Skin of body (tissue), 2 donors: ENCODE results near the gene FSTL3. TPM values are rescaled to one million over a fixed set of nuclear protein-coding genes. Genes with fewer than 3 reads are reported as not detected.
"Not testable (repeated sequence)": the region's sequence is repeated elsewhere in the genome, so short reads cannot be mapped to it uniquely, and the experiment has no call there.

Source experiments
- DNase-seq: peaks from one replicate; lab custom pipeline; 2025; lab: John Stamatoyannopoulos, UW
- total RNA-seq: library from RNA; depleted of rRNA; stranded (reverse); fragments of >200 nt; gene quantifications from one replicate; pipeline ENCODE4 v1.2.3, GENCODE V29; 2014

Gene FSTL3
- total RNA-seq, 1 donor from 2014 or later = 21.0 TPM

DNA sequence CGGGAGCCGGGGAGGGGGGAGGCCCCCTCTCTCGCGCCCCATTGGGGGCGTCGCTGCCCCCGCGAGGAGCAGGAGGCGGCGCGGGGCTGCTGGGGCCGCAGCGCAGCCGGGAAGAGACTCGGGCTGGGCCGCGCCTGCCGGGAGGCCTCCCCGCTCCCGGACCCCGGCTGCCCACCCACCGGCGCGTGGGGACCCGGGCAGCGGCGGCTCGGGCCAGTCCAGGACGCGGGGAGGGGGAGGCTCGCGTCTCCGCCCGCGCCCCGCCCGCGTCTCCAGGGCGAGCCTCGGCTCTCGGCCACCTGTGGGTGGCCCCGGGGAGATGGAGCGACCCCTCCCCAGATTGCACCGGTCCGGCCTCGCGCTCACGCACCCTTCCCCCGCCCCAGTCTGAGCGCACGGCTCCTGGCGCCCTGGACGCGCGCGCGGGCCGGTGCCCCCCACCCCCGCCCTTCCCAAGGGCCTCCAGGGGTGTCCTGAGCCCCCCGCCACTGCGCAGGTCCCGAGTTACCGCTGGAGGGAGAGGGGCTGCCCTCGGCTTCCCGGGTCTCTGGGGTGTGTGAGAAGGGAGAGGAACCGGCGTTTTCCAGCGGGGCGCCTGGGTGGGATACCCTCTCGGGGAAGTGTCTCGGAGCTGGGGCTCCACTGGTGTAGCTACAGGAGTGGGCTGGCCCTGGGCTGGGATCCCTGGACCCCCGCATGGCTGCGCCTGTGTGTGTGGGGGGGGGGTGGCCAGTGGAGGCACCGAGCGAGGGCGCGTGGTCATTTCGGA is 33.2 kb downstream of the FSTL3 start:
- DNase-seq = no peak

DNA sequence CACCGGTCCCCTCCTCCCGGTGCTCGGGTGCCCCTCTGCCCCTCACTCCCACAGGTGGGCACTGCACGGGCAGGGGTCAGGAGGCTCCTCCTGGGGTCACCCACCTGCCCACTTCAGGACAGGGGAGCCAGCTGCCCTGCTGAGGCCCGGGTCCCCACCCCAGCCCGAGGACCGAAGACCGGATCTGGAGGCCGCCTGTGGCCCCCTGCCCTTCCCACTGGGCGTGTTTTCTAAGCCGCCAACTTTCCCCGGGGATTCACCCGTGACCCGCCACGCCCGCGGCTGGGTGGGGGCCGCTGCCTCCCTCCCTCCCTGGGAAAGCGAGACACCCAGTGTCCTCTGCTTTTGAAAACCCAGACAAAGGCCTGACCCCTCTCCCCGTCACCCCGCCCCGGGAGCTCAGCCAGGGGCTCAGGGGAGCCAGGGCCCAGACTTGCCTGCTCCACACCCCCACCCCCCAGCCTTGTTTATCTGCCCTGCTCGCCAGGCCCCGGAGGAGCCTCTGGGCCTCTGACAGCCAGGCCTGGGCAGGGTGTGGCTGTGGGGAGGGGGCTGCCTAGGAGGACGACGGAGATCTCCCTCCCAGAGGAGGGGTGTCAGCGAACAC is 33.9 kb downstream of the FSTL3 start:
- DNase-seq = no peak

DNA sequence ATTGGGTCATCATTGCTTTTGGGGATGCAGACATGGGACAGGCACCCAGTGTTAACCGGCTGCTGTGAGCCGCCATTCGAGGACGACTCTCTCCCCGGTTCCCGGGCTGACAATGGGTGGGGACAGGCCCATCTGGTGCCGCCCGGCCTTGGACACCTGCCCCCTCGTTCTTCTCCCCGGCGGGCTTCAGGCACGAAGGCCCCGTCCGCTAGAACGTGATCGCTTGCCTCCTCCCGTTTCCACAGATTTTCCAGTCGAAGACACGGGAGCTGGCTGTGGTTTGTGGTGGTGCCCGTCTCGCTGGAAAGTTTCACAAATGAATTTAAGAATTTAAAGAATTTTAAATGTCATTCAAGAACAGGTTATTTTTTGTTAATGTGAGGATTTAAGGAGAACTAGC is 34.6 kb downstream of the FSTL3 start:
- no peak for DNase-seq

DNA sequence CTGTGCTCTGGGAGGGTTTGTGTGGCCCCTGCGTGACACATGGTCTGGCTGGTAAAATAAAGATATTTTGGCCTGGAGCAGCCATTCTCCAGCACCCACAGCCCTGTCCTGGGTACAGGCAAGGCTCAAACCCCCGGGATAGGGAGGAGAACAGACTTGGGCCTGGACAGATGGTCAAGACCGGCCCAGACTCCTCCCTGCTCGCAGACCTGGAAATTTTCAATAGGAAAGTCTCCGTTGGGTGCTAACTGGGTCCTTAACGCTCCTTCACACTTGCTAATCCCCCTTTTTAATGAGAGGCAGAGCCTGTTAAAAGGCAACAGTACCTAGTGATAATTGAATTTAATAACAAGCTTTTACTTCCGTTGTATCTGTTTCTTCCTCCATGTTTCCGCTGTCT is 35.1 kb downstream of the FSTL3 start:
- no peak for DNase-seq

DNA sequence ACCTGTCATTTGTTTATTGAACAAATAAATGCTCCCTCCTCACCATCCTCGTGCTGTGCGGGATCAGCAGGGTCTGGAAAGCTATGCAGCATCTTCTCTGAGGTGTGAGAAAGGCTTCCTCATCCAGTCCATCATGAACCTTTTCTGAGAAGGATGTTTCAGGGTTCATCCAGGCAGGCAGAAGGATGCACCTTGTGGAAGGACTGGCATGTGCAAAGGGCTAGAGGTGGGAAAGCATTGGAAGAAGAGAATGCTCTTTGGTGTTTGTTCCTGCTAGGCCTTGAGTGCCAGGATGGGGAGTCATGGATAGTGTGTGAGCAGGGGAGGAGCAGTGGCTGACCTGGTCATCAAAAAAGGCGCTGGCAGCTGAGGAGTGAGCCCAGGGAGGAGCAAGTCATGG is 39.2 kb downstream of the FSTL3 start:
- no peak for DNase-seq

DNA sequence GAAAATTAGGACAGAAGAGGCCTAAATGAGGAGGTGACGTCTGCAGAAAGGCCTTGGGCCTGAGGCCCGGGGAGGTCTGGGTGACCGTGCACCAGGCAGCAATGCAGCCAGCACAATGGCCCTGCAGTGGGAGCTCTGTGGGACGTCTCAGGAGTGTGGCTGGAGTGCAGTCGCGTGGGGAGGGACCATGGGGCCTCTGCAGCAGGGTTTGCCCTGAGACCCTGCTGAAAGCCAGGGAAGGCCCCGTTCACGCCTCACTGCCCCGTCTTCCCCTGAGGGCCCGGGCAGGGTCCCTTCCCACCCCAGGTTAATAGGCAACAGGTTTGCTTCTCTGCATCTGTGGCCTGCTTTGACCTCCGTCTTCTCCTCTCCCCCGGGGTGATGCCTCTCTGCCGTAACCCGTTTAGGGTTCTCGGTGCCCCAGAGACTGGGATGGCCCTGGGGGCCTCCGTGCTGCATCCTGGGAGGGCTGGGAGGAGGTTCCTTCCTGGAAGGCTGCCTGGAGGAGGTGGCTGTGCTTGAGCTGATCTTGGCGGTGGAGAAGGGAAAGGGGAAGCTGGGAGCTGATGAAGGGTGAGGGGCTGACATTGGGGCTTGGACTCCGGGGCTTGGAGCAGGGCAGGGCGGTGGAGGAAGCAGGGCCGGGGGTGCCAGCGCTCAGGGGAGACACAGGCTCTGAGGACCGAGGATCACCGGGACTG is 42.2 kb downstream of the FSTL3 start:
- DNase-seq = no peak

DNA sequence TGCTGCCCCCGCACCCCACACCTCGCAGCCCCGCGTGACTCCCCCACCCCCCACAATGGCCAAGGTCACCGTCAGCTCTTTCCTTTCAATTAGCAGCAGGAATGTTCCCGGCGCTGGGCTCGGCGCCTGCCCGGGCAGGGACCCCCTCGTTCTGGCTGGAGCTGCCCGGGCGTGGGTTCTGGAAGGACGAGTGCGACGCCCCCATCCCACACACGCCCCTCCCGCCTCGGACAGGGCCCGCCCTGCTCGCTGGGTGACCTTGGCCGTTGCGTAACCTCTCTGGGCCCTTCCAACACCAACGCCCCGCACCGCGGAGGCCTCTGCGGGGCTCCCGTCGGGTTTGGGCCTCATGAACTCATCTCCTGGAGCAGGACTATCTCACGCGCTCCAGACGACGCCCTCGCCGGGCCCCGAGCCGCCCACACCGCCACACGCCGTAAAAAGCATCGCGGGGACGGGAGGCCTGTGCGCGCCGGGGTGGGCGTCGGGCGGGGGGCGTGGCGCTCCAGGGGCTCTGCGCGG is 42.9 kb downstream of the FSTL3 start:
- peak; percentile 60 for DNase-seq

DNA sequence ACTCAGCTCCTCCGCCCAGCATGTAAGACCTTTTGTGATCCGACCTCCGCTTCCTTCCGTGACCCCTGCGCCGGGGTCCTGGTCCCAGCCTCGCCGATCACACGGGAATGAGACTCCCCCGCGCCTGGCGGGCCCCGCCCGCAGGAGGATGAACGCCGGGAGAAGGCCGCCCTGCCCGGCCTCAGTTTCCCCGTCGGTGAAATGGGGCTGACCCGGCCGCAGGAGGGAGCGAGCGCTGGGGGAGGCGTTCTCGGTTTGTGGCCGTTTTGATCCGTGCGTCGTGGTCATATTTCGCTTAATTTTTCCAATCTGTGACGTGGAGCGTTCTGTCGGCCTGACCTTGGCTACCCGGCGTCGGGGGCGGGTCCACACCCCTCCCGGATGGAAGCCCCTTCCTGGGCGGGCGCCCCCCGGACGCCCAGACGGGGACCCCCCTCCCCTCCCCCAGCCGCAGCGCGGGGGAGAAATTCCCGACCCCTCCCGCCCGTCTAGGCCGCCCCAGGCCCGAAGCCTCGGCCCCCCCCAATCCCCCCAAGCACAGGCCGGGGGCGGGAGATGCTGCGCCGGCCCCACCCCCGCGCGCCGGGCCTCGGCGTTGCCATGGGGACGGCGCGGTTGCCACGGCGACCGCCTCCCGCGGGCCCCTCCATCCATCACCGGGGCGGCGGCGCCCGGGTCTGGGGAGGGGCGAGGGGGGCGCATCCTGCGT is 43.6 kb downstream of the FSTL3 start:
- DNase-seq = peak; percentile 19

DNA sequence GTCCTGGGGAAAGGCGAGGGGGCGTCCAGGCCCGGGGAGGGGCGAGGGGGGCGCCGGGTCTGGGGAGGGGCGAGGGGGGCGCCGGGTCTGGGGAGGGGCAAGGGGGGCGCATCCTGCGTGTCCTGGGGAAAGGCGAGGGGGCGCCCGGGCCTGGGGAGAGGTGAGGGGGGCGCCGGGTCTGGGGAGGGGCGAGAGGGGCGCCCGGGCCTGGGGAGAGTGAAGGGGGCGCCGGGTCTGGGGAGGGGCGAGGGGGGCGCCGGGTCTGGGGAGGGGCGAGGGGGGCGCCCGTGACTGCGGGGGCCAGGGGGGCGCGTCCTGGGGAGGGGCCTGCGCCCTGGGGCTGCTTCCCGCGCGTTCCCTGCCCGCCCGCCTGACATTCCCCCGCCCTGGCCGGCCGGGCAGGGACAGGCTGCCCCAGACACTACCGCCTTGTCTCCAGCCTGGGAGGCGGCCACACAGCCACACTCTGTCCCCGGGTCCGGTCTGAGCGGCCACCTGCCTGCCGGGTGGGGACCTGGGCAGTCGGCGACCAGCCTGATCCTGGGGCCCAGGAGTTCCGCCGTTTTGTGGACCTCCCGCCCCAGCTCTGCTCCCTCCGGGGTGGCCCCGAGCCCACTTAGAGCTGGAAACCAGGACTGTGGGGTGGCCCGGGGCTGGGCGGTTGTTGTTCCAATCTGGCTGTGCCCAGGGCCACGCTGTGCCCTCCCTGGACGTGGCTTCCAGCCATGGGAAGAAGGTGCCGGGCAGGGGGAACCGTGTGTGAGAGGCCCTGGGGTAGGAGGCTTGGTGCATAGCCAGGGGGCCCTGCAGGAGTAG is 44.4 kb downstream of the FSTL3 start:
- DNase-seq = no peak

DNA sequence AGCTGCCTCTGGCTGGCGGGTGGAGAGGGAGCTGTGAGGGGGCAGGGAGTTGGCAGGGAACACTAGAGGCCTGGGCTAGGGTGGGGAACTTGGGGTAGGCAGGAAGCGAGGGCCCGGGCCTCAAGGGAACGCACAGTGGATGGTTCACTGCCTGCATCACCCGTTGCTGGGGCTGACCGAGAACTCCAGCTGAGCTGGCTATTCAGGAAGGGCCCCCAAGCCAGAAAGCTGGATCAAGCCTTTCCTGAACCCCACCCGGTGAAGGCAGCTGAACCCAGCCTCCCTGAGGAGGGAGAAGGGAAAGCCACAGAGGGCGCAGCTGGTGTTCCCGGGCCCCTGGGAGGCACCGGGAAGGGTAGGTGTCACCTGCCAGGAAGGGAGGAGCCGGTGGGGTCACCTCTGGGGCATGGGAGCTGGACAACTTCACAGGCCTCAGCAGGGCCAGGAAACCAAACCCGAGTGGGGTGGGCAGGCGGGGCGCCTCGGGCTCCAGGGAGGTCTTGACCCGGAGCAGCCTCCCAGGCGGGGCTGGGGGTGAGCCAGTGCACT is 46.4 kb downstream of the FSTL3 start:
- no peak for DNase-seq

DNA sequence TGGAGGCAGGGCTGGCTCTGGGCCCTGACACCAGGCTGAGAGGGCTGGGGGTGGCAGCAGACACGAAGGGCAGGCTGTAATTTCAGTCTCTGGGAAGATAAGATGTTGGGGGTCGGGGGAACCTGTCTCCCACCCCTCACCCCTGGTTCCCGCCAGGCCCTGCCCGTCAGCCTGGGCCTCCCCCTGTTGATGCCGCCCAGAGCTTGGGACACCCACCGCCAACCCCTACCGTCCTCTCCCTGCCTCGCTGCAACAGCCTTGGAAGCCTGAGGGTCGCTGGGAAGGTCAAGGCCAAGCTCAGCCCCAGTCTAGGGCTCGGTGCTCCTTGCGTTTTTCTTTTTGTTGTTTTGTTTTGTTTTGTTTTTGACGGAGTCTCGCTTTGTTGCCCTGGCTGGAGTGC is 47.1 kb downstream of the FSTL3 start:
- DNase-seq = no peak

DNA sequence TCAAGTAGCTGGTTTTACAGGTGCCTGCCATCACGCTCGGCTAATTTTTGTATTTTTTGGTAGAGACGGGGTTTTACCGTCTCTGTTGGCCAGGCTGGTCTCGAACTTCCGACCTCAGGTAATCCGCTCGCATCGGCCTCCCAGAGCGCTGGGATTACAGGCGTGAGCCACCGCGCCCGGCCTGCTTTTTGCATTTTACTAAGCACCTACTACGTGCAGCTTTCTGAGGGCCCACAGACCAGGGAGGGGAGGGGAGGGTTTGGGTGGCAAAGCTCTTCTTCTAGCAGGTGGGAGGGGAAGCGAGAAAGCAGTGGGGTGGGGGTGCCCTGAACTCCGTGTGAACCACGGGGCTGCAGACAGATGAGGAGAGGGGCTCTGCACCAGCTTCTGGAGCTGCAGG is 47.5 kb downstream of the FSTL3 start:
- no peak for DNase-seq

DNA sequence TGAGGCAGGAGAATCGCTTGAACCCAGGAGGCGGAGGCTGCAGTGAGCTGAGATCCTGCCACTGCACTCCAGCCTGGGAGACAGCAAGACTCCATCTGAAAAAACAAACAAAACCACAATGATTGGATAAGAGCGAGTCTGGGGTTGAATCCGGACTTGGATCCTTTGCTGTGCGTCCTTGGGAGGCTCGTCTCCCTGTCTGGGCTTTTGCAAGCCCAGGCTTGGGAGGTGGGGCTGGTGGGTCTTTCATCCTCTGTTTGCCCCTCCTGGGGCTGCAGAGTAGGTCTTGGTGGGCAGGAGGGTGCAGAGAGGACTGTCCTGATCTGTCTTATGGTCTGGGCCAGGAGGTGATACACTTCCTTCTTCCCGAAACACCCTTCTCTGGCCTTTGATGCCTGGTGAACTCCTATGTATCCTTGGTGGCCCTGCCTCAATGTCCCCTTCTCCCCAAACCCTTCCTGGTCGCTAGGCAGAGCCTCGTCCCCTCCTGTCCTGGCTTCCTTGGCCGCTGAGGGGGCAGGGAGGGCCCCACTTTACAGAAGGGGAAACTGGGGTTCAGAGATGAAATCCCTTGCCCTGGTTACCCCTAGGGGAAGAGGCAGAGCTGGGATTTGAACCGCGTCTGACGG is 49.4 kb downstream of the FSTL3 start:
- DNase-seq = no peak

DNA sequence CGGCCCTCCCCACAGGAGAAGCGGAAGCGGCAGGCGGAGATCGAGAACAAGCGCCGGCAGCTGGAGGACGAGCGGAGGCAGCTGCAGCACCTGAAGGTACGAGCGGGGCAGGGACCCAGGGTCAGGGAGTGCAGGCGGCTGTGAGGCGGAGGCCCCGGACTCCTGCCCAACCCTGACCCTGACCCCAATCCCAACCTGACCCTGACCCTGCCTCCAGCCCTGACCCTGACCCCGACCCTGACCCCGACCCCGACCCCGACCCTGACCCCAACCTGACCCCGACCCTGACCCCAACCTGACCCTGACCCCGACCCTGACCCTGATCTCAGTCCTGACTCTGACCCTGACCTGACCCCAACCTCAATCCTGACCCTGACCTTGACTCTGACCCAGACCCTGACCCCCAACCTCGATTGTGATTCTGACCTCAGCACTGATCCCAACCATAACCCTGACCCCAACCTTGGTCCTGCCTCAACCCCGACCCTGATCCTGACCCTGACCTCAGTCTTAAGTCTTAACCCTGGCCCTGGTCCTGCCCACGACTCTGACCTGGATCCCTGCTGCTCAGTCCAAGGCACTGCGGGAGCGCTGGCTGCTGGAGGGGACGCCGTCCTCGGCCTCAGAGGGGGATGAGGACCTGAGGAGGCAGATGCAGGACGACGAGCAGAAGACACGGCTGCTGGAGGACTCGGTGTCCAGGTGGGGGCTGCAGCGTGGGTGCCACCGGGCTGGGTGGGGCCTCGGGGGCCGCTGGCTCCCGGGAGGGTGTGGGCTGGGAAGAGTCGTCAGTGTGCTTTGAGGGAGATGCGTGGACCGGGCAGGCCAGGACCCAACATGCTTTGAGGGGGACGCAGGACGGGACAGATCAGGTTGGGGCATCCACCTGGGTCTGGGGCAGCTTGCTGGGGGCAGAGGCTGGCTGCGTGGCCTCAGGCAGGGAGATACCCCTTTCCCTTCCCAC is 51.1 kb downstream of the FSTL3 start:
- DNase-seq = peak; percentile 28

DNA sequence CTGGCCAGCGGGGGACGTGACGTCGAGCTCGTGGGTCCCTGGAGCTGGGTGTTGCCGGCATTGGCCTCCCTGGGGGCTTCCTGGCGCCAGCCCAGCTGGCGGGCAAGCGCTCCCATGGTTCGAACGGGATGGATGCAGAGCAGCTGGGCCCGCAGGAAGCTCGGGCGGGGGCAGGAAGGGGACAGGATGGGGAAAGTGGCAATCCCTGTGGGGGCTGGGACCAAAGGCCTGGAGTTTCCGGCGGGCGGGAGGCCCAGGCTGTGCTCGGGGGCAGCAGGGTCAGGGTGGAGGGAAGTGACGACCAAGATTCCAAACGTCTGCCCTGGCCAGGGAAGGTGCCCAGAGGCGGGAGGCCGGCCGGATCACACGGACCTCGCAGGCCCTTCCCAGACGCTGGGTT is 51.8 kb downstream of the FSTL3 start:
- DNase-seq = no peak

DNA sequence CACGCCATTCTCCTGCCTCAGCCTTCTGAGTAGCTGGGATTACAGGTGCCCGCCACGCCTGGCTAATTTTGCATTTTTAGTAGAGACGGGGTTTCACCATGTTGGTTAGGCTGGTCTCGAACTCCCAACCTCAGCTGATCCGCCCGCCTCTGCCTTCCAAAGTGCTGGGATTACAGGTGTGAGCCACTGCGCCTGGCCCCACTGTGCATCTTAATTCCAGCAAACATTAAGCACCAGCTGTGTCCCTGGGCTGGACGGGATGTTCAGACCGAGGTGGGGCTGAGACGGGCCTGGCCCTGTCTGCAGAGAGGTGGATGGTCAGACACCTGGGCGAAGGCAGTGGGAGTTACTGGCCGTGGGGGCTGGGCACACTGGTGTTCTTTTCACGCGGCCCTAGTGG is 53.4 kb downstream of the FSTL3 start:
- DNase-seq = not testable (repeated sequence)

DNA sequence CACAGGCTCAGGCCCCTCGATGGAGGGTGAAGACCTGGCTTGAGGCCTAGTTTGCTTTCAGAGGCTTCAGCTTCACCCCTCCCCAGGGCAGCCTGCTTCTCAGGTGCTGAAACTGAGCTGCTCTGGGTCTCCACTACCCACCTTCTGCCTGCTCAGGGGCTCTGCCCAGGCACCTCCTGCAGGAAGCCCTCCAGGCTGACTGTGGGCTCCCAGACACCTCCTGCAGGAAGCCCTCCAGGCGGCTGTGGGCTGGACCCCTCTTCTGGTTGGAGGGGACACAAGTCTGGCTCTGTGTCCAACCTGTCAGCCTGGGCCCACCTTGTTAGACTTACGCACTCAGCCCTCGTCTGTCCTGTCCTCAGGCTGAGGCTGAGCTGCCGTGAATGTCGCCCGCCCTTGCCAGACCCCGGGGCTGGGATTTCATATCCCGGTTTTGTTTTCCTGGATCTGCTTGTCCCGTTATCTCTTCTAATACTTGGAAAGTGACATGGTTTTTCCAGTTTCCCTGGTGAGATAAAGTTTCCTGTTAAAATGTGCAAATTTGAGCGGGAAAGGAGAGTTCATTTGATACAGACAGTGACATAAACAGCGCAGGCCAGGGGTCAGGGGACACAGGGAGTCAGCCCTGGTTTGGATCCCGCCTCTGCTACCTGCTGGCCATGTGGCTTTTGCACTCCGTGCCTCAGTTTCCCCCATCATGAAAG is 53.9 kb downstream of the FSTL3 start:
- no peak for DNase-seq

DNA sequence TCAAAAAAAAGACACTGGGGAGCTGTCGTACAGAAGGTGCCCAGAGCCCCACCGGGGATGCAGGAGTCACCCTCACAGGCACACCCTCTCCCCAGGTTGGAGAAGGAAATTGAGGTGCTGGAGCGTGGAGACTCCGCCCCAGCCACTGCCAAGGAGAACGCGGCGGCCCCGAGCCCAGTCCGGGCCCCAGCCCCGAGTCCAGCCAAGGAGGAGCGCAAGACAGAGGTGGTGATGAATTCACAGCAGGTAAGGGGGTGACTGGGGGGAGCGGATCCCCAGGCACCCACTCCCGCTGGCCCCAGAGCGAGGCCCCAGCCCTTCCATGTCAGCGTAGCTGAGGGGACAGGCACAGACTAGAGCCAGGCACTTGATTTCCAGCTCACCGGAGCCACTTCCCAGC is 54.8 kb downstream of the FSTL3 start:
- no peak for DNase-seq
